Testis (tissue), 3 donors: ENCODE measurements around the gene CBX5. TPM values are rescaled to one million over a fixed set of nuclear protein-coding genes. Genes with fewer than 3 reads are reported as not detected.

Experiments
- DNase-seq: peaks from one replicate; pipeline ENCODE4 v3.0.0-alpha.2; 2019
- H3K27ac ChIP-seq, 2 donors: fragments of 200-600 bp; sonication (generic); one replicate each; pipeline ENCODE4 v1.5.1; 2019
- H3K27me3 ChIP-seq: fragments of 200-600 bp; sonication (generic); one replicate; pipeline ENCODE4 v1.5.1; 2019
- H3K36me3 ChIP-seq: fragments of 200-600 bp; sonication (generic); one replicate; pipeline ENCODE4 v1.5.1; 2017; ENCODE audit warnings: low read depth; ENCODE audit errors: missing control alignments
- H3K4me1 ChIP-seq: fragments of 200-600 bp; sonication (generic); one replicate; pipeline ENCODE4 v1.5.1; 2019
- H3K4me3 ChIP-seq, 2 donors: fragments of 200-600 bp; sonication (generic); one replicate each; pipeline ENCODE4 v1.5.1; 2017 to 2019
- H3K9me3 ChIP-seq: fragments of 200-600 bp; sonication (generic); one replicate; pipeline ENCODE4 v1.5.1; 2017
- POLR2A ChIP-seq: fragments of 450-650 bp; IDR thresholded peaks from one replicate; pipeline ENCODE4 v1.6.1; 2017; ENCODE audit warnings: antibody characterized with exemption, mild to moderate bottlenecking, moderate library complexity
- WGBS, 2 donors: methylation state at CpG; one replicate each; pipeline ENCODE4 v1.1.5; 2018; 5-methylcytosine and 5-hydroxymethylcytosine counted together
- intact Hi-C: fragments of 100-400 bp; cut with DNase I; formaldehyde crosslinking; loops from one replicate; pipeline ENCODE4 v1.15.1; 2023; ENCODE audit warnings: low total_unique reads
- polyA plus RNA-seq: library from polyadenylated mRNA; stranded (reverse); fragments of 350-450 nt; fragmentation: Illumina TruSeq; extraction: RNeasy Lipid Tissue Mini Kit (QIAGEN cat#74804); gene quantifications from one replicate; pipeline ENCODE4 v1.2.3, GENCODE V29; 2014; ENCODE audit warnings: low read depth, low replicate concordance; ENCODE audit not compliant: insufficient read depth
- total RNA-seq, 2 donors: library from RNA; depleted of rRNA; stranded (reverse); fragments of >200 nt; gene quantifications; one replicate each; pipeline ENCODE4 v1.2.3, GENCODE V29; 2016
- TF ChIP-seq, protein P1 (sequence below), 3 experiments: fragments of 450-650 bp in 2 of 3; fragments of 200-600 bp in 1 of 3; sonication (generic) in 1 of 3; IDR thresholded peaks; one replicate each; pipeline ENCODE4 v1.5.1; 2016 to 2019; ENCODE audit warnings: antibody characterized with exemption in 3 of 3, mild to moderate bottlenecking in 2 of 3, moderate library complexity in 1 of 3

Gene CBX5
- total and polyA plus RNA-seq, 3 donors from 2014 or later: 52.7 to 66.4 (median 63.9) TPM

DNA sequence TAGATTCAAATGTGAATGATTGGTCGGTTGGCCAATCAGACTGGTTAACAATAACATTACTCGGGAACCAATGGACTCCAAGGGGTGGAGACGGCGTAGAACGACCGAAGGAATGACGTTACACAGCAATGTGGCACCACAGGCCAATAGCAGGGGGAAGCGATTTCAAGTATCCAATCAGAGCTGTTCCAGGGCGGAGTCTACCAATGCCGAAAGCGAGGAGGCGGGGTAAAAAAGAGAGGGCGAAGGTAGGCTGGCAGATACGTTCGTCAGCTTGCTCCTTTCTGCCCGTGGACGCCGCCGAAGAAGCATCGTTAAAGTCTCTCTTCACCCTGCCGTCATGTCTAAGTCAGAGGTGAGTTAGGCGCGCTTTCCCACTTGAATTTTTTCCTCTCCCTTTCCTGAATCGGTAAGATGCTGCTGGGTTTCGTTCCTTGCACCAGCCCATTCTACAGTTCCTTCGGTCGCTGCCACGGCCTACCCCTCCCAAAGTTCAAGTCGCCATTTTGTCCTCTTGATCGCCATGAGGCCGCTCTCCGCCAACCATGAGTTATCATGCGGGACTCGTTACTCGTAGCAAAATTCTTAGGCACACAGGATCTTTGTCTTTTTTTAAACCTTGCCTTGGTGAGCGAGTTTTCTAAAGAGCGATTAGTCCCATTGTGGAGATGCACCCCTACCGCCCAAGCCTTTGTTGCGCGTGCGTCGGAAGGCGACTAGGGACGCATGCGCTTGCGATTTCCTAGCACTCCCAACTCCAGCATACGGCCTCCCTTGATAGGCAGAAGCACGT lies 742 bp upstream of the CBX5 start, which contains the start of gene HNRNPA1:
Gene HNRNPA1, plus strand, starts transcription at position 259 of the 793 bp plus-strand sequence. Its CDS starts 82 bp downstream, at position 341.
- no peaks in the 10 kb centered on the region for H3K27me3 ChIP-seq
- peaks cover 44% of the 10 kb centered on the region for H3K4me1 ChIP-seq
- peak within 1 kb of the TSS; percentile 90 to 95 for H3K27ac ChIP-seq
- H3K9me3 ChIP-seq: no peaks in the 10 kb centered on the region
- TF ChIP-seq POLR2A: peak; percentile 92
- TF ChIP-seq, protein P1, sequence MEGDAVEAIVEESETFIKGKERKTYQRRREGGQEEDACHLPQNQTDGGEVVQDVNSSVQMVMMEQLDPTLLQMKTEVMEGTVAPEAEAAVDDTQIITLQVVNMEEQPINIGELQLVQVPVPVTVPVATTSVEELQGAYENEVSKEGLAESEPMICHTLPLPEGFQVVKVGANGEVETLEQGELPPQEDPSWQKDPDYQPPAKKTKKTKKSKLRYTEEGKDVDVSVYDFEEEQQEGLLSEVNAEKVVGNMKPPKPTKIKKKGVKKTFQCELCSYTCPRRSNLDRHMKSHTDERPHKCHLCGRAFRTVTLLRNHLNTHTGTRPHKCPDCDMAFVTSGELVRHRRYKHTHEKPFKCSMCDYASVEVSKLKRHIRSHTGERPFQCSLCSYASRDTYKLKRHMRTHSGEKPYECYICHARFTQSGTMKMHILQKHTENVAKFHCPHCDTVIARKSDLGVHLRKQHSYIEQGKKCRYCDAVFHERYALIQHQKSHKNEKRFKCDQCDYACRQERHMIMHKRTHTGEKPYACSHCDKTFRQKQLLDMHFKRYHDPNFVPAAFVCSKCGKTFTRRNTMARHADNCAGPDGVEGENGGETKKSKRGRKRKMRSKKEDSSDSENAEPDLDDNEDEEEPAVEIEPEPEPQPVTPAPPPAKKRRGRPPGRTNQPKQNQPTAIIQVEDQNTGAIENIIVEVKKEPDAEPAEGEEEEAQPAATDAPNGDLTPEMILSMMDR (IDR thresholded peaks at IDR 0.05): no peak
- no peaks in the 10 kb centered on the region for H3K36me3 ChIP-seq
- intact Hi-C loops: loop anchor here (10.0 kb wide), 1 partner anchor 84 kb away; the partner anchor contains the start of gene GPR84
- 0% methylated on average over 48 of the region's 48 CpGs for WGBS, 2 donors
- DNase-seq: peak; percentile 99
- peak within 1 kb of the TSS; percentile 78 to 88 for H3K4me3 ChIP-seq

DNA sequence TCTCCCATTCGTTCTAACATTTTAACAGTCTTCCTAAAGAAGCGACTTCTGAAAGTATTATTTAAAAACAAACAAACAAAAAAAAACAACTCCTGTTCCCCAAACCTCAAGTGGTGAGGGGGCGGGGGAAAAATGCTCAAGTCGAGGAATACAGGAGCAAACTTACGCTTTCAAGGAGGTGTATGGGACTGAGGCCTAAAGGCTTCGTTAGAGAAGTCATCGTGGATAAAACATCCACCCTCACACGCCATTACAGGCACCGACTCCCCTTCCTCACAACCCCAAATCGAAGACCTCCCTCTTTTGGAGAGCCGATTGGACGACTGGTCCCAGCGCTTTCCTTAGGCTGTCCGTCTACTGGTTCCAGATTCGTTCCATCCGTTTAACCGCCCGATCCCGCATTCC lies 693 bp downstream of the CBX5 start:
- Histone ChIP-seq H3K27ac (peak overlapping the region; percentile 90 to 95), H3K36me3 (no peaks in the 10 kb centered on the region), H3K4me3 (peak overlapping the region; percentile 78 to 88), H3K4me1 (peaks cover 38% of the 10 kb centered on the region), H3K9me3 (no peaks in the 10 kb centered on the region), H3K27me3 (no peaks in the 10 kb centered on the region)
- DNase-seq: no peak
- no peak for TF ChIP-seq POLR2A
- WGBS, 2 donors: 0 to 1% methylated on average over 19 of the region's 19 CpGs
- intact Hi-C loops: no loop called here

DNA sequence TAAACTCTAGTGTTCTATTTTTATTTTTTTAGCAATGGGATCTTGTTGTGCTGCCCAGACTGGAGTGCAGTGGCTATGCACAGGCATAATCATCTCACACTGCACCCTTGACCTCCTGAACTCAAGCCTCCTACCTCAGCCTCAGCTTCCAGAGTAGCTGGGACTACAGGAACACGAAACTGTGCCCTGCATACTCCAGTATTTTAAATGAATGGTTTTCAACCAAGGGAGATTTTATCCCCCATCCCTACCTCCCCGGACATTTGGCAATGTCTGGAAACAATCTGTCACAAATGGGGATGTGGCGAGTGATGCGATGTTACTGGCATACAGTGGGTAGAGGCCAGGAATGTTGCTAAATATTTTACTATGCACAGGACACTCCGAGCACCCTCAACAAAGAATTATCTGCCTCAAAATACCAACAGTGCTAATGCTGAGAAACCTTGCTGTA lies 2.1 kb downstream of the CBX5 start:
- peak overlapping the region in 1 of 2 donors; percentile 90 for H3K27ac ChIP-seq
- TF ChIP-seq POLR2A: no peak
- TF ChIP-seq, protein P1 (IDR thresholded peaks at IDR 0.05): no peak
- H3K27me3 ChIP-seq: no peaks in the 10 kb centered on the region
- H3K4me1 ChIP-seq: peaks cover 31% of the 10 kb centered on the region
- H3K9me3 ChIP-seq: no peaks in the 10 kb centered on the region
- intact Hi-C loops: no loop called here
- 25 to 26% methylated on average over 5 of the region's 5 CpGs for WGBS, 2 donors
- DNase-seq: no peak
- no peak overlapping the region for H3K4me3 ChIP-seq
- H3K36me3 ChIP-seq: no peaks in the 10 kb centered on the region

DNA sequence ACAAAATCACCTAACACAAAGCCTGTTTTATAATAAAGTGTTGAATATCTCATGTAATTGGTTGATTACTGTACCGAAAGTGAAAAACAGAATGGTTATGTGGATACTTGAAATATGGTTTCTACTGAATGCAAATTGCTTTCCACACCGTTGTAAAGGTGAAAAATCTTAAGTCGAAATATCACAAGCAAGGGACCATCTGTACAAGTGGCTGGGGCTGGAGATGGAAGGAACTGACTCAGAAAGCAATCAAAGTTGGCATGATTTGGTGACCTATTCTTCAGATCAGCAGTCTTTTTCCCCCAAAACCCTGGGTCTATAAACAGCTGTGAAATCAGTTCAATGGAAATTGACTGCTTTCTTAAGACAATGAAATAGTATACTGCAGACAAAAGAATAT lies 3.6 kb downstream of the CBX5 start:
- intact Hi-C loops: no loop called here
- Histone ChIP-seq H3K27me3 (no peaks in the 10 kb centered on the region), H3K4me3 (no peak overlapping the region), H3K9me3 (no peaks in the 10 kb centered on the region), H3K36me3 (no peaks in the 10 kb centered on the region), H3K27ac (no peak overlapping the region), H3K4me1 (peaks cover 17% of the 10 kb centered on the region)
- TF ChIP-seq, protein P1 (IDR thresholded peaks at IDR 0.05): no peak
- TF ChIP-seq POLR2A: no peak
- DNase-seq: no peak
- WGBS, 2 donors: 88 to 89% methylated on average over 3 of the region's 3 CpGs

DNA sequence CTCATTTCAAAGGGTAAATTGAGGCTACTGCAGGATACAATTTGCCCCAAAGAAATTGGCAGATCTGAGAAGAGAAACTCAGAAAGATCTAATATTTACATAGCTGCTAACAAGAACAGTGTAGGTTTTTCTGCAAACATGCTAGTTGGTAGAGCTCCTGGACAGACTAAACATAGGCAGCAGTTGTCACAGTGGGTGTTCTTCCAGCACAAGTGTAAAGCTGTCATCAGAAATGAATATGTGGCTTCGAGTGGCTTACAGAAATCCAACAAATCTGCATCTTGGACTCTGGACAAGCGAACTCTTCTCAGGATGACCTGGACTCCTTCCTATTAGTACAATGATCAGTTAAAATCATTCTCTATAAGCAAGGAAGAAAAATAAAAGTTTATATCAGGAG lies 5.9 kb downstream of the CBX5 start:
- no peak overlapping the region for H3K27ac ChIP-seq
- TF ChIP-seq POLR2A: no peak
- TF ChIP-seq, protein P1 (IDR thresholded peaks at IDR 0.05): no peak
- H3K4me3 ChIP-seq: no peak overlapping the region
- no peaks in the 10 kb centered on the region for H3K9me3 ChIP-seq
- no peaks in the 10 kb centered on the region for H3K36me3 ChIP-seq
- H3K27me3 ChIP-seq: no peaks in the 10 kb centered on the region
- peaks cover 17% of the 10 kb centered on the region for H3K4me1 ChIP-seq
- 93 to 94% methylated on average over 2 of the region's 2 CpGs for WGBS, 2 donors
- intact Hi-C loops: no loop called here
- no peak for DNase-seq
